WTC11 (cell line): Measurements from ENCODE around the gene MYO1H. TPM values are rescaled to one million over a fixed set of nuclear protein-coding genes. Genes with fewer than 3 reads are reported as not detected.

Source experiments
- ATAC-seq: fragments of 200-7000 bp; cut with Tn5 transposase; 2 replicates; pipeline ENCODE4 v1.10.0; 2021; ENCODE audit warnings: mild to moderate bottlenecking, moderate library complexity
- CTCF ChIA-PET: fragments of 300-600 bp; sonication (Branson Sonifier 250); formaldehyde crosslinking; loops from one replicate; lab custom pipeline; 2021; ENCODE audit warnings: antibody characterized with exemption; lab: Charles Lee
- POLR2A ChIA-PET: fragments of 350-600 bp; sonication (Branson Sonifier 250); formaldehyde crosslinking; loops from one replicate; lab custom pipeline; 2021; ENCODE audit warnings: antibody characterized with exemption; lab: Charles Lee
- DNase-seq: peaks from one replicate; pipeline ENCODE4 v3.0.0; 2021; ENCODE audit warnings: low spot score
- H3K27ac Mint-ChIP-seq: 2 replicates; pipeline ENCODE4 v1.8.0; 2021; ENCODE audit warnings: mixed read lengths
- H3K27me3 Mint-ChIP-seq: 2 replicates; pipeline ENCODE4 v1.8.0; 2021; ENCODE audit warnings: low read depth, mild to moderate bottlenecking, moderate library complexity, mixed read lengths
- H3K36me3 Mint-ChIP-seq: 2 replicates; pipeline ENCODE4 v1.8.0; 2021; ENCODE audit warnings: mixed read lengths
- H3K4me1 Mint-ChIP-seq: 2 replicates; pipeline ENCODE4 v1.8.0; 2022; ENCODE audit warnings: mixed read lengths
- H3K4me3 Mint-ChIP-seq: 2 replicates; pipeline ENCODE4 v1.8.0; 2021; ENCODE audit warnings: mild to moderate bottlenecking, moderate library complexity, mixed read lengths
- H3K9me3 Mint-ChIP-seq: 2 replicates; pipeline ENCODE4 v1.8.0; 2021; ENCODE audit warnings: mixed read lengths
- ATF1 ChIP-seq: sonication (generic); formaldehyde crosslinking; IDR thresholded peaks from 2 replicates; pipeline ENCODE4 v1.8.1; 2023; ENCODE audit warnings: mild to moderate bottlenecking, moderate library complexity, missing genetic modification reagents
- CREB1 ChIP-seq: sonication (generic); formaldehyde crosslinking; IDR thresholded peaks from 2 replicates; pipeline ENCODE4 v1.8.0; 2023; ENCODE audit warnings: mild to moderate bottlenecking, missing genetic modification reagents
- E2F1 ChIP-seq: sonication (generic); formaldehyde crosslinking; IDR thresholded peaks from 2 replicates; pipeline ENCODE4 v1.8.0; 2022; ENCODE audit warnings: mild to moderate bottlenecking, missing genetic modification reagents
- ELF4 ChIP-seq: sonication (generic); formaldehyde crosslinking; IDR thresholded peaks from 2 replicates; pipeline ENCODE4 v1.8.1; 2022; ENCODE audit warnings: low read depth, mild to moderate bottlenecking, moderate library complexity, missing genetic modification reagents
- EMX1 ChIP-seq: fragments of 250-450 bp; sonication (Bioruptor Pico); IDR thresholded peaks from 2 replicates; pipeline ENCODE4 v1.8.0; 2021; ENCODE audit warnings: mild to moderate bottlenecking
- ERG ChIP-seq: fragments of 250-450 bp; sonication (Bioruptor Pico); IDR thresholded peaks from 2 replicates; pipeline ENCODE4 v1.8.0; 2021; ENCODE audit warnings: mild to moderate bottlenecking
- FOXK1 ChIP-seq: sonication (generic); formaldehyde crosslinking; IDR thresholded peaks from 2 replicates; pipeline ENCODE4 v1.8.0; 2022; ENCODE audit warnings: mild to moderate bottlenecking, moderate library complexity, missing genetic modification reagents
- GABPB1 ChIP-seq: sonication (generic); formaldehyde crosslinking; IDR thresholded peaks from 2 replicates; pipeline ENCODE4 v1.8.1; 2023; ENCODE audit warnings: mild to moderate bottlenecking, missing genetic modification reagents
- GTF2I ChIP-seq: fragments of 250-450 bp; sonication (Bioruptor Pico); conservative IDR thresholded peaks from 2 replicates; pipeline ENCODE4 v1.4.0; 2021; ENCODE audit warnings: mild to moderate bottlenecking
- JUN ChIP-seq: sonication (generic); formaldehyde crosslinking; IDR thresholded peaks from 2 replicates; pipeline ENCODE4 v1.8.0; 2023; ENCODE audit warnings: mild to moderate bottlenecking, missing genetic modification reagents
- MYBL2 ChIP-seq: sonication (generic); formaldehyde crosslinking; IDR thresholded peaks from 2 replicates; pipeline ENCODE4 v1.8.1; 2023; ENCODE audit warnings: mild to moderate bottlenecking, moderate library complexity, missing genetic modification reagents
- PRDM15 ChIP-seq: sonication (generic); formaldehyde crosslinking; IDR thresholded peaks from 2 replicates; pipeline ENCODE4 v1.8.0; 2022; ENCODE audit warnings: missing genetic modification reagents
- ZBTB21 ChIP-seq: sonication (generic); formaldehyde crosslinking; IDR thresholded peaks from 2 replicates; pipeline ENCODE4 v1.8.1; 2023; ENCODE audit warnings: mild to moderate bottlenecking, missing genetic modification reagents, borderline replicate concordance
- ZNF219 ChIP-seq: sonication (generic); formaldehyde crosslinking; IDR thresholded peaks from 2 replicates; pipeline ENCODE4 v1.8.0; 2023; ENCODE audit warnings: missing genetic modification reagents, mild to moderate bottlenecking, borderline replicate concordance
- ZNF416 ChIP-seq: fragments of 250-450 bp; sonication (Bioruptor Pico); IDR thresholded peaks from 2 replicates; pipeline ENCODE4 v1.9.0; 2021; ENCODE audit warnings: mild to moderate bottlenecking, inconsistent platforms
- ZNF512 ChIP-seq: sonication (generic); formaldehyde crosslinking; IDR thresholded peaks from 2 replicates; pipeline ENCODE4 v1.8.1; 2022; ENCODE audit warnings: missing genetic modification reagents, borderline replicate concordance
- ZNF671 ChIP-seq: fragments of 250-450 bp; sonication (Bioruptor Pico); IDR thresholded peaks from 2 replicates; pipeline ENCODE4 v1.8.0; 2021; ENCODE audit warnings: mild to moderate bottlenecking
- ZSCAN18 ChIP-seq: fragments of 250-450 bp; sonication (Bioruptor Pico); IDR thresholded peaks from 2 replicates; pipeline ENCODE4 v2.1.2; 2022; ENCODE audit warnings: mild to moderate bottlenecking, moderate library complexity
- total RNA-seq: library from RNA; stranded (reverse); gene quantifications from 3 replicates; pipeline ENCODE4 v1.2.3, GENCODE V29; 2021

The MYO1H gene
- total RNA-seq, 1 experiment from 2014 or later = 0.44 TPM

GRCh38 chr12:109496306-109496705 is 148.6 kb downstream of the MYO1H start (continued):
- TF ChIP-seq E2F1 (CRISPR knock-in tag) = no peak

- Mint-ChIP-seq H3K36me3 (peaks cover 66% of the 10 kb centered on the region), H3K4me3 (no peak overlapping the region), H3K27me3 (no peaks in the 10 kb centered on the region), H3K9me3 (peaks cover 26% of the 10 kb centered on the region), H3K4me1 (no peaks in the 10 kb centered on the region), H3K27ac (no peak overlapping the region)
- DNase-seq (no peak), ATAC-seq (no peak)
- no peak for TF ChIP-seq CREB1 (CRISPR knock-in tag)
- no peak for TF ChIP-seq MYBL2 (CRISPR knock-in tag)
- no peak for TF ChIP-seq ZSCAN18 (CRISPR knock-in tag)
- TF ChIP-seq GTF2I (CRISPR knock-in tag) = no peak
- TF ChIP-seq GABPB1 = no peak
- TF ChIP-seq ZNF219 = no peak
- no peak for TF ChIP-seq JUN (CRISPR knock-in tag)
- no peak for TF ChIP-seq ZNF416 (CRISPR knock-in tag)
- TF ChIP-seq EMX1 (CRISPR knock-in tag) = no peak
- TF ChIP-seq ZNF512 (CRISPR knock-in tag) = no peak
- TF ChIP-seq FOXK1 = no peak
- TF ChIP-seq ZNF671 (CRISPR knock-in tag) = no peak
- no peak for TF ChIP-seq ATF1 (CRISPR knock-in tag)
- no peak for TF ChIP-seq ELF4 (CRISPR knock-in tag)
- no peak for TF ChIP-seq PRDM15 (CRISPR knock-in tag)
- TF ChIP-seq ERG (CRISPR knock-in tag) = no peak
- TF ChIP-seq ZBTB21 = no peak
- CTCF ChIA-PET = no interaction called here
- POLR2A ChIA-PET = no interaction called here
Observed at GRCh38 chr12:109497675-109498074, 150.0 kb downstream of the MYO1H start.

Other genes with a start within 250 kb of the MYO1H start
- 20.0 to 21.6 TPM (median 20.9 TPM) in 3 replicates for gene ACACB, start 231.3 kb upstream of the MYO1H start, total RNA-seq
- gene FOXN4, start 38.6 kb upstream of the MYO1H start, total RNA-seq = 0.37 to 0.92 TPM (median 0.66 TPM) in 3 replicates
- 35.1 to 44.7 TPM (median 37.6 TPM) in 3 replicates for gene KCTD10, start 129.4 kb downstream of the MYO1H start, total RNA-seq
- gene UBE3B, start 129.7 kb downstream of the MYO1H start, total RNA-seq = 28.9 to 32.2 TPM (median 29.3 TPM) in 3 replicates
- gene MMAB, start 225.6 kb downstream of the MYO1H start, total RNA-seq = 22.0 to 28.7 TPM (median 27.4 TPM) in 3 replicates
- gene MVK, start 225.9 kb downstream of the MYO1H start, total RNA-seq = 13.2 to 15.3 TPM (median 13.9 TPM) in 3 replicates